Measurements from ENCODE around the gene TMEM120A.

TMEM120A gene

DNA sequence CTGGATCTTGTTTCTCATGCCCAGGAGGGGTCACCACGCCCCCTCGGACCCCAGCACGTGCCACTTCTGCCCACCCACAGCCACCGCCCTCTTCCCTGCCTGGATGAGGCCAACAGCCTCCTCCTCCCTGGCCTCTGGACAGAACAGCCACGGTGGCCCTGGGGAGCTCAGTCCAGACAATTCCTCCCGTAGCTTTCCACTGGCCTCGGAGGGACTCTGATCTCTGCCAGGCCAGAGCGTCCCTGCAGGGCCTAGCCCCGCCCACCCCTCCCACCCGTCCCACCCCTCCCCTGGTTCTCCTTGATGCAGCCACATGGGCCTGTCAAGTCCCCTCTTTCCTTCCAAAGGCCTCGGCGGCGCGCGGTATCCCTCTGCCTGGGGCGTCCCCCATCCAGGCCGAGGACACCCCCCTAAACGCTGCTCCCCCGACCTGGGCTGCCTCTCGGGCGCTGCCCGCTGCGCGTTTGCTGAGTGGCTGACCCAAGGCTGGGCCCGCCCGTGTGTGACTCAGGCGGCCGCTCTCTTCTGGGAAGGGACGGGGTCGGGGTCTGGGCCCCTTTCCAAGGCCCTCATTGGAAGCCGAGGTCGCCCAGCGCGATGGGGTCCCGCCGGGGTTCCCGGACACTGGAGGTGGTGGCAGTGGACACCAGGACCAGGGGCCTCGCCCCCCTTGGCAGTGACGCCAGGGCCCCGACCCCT is 557 bp downstream of the TMEM120A start:
- peak; percentile 15 for DNase-seq

DNA sequence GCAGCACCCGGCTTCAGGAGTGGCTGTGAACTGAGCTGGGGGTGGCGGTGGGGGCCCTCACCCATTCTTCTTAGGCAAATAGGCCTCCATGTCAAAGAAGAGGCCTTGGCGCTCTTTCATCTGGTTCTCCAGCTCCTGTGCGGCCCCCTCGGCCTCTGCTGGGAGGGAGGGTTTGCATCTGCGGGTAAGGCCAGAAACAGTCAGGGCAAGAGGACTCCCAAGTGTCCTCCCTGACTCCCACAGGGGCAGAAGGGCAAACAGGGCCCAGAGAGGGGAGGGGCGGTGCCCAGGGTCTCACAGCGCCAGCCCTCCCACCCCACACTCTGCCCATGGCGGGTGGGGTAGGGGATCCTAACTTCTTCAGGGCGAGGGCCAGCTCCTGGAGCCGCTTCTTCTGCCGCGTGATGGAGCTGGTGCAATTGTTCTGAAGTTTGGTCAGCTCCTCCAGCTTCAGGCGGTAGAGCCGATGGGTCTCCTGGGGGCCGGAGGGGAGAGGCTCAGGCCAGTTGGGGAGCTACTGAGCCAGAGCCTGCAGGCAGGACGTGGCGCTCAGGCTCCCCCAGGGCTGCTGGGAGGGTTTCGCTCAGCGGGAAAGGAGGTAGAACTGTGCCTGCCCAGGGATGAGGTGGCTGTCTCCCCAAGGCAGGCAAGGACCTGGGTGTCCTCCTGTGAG is 2.2 kb downstream of the TMEM120A start:
- no peak for DNase-seq

DNA sequence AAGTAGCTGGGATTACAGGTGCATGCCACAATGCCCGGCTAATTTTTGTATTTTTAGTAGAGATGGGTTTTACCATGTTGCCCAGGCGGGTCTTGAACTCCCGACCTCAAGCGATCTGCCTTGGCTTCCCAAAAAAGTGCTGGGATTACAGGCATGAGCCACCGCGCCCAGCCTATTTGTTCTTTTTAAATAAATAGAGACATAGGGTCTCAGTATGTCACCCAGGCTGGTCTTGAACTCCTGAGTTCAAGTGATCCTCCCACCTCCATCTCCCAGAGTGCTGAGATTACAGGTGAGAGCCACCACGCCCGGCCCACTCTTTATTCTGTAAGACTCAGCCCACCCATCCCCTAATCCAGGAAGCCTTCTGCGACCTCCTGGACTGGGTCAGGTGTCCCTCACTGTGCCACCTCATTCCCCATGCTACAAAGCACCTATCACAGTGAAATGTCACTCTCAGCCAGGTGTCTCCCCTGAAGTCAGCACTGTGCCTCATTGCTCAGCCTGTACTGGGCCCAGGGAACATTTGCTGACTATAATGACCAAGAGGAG is 2.8 kb downstream of the TMEM120A start:
- no peak for DNase-seq

DNA sequence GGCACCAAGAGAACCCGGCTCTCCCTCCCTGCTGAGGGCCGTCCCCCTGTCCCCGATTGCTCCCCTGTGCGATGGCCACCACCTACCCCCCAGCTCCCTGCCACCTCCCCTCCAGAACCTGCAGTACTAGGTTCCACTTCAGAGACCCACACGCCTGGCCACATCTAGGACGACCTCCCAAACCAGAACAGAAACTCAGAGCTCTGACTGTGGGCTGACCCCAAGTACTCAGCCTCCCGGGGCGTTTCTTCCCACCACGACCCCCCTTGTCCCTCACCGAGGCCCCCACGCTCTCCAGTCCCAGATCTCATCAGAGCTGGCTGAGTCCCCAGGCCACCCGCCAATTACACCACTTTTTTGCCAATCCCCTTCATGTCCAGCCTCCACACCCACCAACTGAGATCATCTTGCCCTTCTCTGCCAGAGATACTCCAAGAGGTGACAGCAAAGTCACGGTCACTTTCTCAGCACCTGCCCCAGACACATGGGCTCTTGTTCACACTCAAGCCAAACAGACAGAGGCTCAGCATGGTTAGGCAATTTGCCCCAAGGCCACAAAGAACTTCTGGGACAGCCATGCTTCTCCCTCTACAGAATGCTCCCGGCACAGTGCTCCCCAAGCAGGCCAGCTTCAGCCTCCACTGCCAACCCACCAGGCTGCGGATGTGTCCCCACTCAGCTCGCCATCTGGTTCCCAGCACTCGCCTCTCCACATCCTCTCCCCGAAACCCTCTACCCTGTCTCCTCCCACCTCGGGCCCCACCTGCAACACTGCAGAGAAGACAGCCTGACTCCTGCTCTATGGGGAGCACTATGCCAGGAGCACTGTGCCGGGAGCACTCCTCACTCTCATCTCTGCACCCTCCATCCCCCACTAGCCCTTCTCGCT is 4.7 kb downstream of the TMEM120A start:
- DNase-seq: no peak

DNA sequence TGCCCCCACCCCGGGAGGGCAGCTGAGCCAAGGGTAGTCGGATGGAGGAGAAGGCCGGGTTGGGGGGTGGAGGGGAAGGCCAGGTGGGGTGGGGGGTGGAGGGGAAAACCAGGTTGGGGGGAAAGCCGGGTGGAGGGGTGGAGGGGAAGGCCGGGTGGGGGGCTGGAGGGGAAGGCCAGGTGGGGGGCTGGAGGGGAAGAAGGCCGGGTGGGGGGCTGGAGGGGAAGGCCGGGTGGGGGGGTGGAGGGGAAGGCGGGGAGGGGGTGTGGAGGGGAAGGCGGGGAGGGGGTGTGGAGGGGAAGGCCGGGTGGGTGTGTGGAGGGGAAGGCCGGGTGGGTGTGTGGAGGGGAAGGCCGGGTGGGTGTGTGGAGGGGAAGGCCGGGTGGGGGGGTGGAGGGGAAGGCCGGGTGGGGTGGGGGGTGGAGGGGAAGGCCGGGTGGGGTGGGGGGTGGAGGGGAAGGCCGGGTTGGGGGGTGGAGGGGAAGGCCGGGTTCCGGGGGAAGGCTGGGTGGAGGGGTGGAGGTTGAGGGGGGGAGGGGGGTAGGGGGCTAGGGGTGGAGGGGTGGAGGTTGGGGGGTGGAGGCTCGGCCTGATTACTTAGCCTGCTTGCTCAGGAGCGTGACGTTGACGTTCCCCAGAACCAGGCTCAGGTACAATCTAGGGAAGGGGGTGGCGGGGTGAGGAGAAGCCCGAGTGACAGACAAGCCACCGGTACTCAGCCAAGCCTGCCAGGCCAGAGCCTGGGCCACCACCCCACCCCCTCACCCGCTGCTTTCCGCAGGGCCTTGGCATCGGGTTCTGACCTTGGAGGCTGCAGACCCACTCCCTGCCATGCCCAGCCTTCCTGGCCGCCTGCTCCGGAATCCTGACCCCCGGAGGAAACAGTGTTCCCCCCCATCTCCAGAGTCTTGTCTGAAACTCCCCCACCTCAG is 5.6 kb downstream of the TMEM120A start:
- DNase-seq: no peak

DNA sequence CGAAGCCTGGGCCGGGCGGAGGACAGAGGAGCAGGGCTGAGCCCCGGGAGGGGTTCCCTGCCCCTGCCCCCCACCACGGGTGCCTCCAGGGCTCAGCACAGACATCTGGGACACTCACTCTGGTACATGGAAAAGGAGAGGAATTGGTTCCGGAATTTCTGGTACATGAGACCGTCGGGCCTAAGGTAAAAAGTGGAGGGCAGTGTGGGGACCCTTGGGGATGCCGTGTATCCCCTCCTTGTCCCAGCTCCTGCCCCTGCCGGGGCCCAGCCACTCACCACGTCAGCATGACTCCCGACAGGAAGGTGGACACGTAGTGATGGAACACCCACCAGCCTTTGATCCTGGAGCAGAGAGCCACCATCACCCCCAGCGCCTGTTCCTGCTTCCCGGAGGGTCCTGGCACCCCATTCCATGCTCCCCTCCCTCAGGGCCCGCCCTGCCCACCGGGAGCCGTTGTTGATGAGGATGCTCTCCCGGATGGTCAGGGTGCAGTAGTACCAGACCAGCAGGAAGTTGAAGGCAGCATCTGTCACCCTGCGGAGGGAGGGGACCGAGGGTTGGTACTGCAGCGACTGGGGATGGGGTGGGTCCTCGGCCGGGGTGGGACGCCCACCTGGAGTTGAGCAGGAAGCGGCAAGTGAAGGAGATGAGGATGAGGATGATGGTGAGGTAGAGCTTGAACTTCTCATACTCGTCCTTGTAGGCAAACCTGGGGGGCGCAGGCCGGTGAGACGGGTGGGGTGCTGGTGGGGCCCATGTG is 6.4 kb downstream of the TMEM120A start:
- DNase-seq: no peak

DNA sequence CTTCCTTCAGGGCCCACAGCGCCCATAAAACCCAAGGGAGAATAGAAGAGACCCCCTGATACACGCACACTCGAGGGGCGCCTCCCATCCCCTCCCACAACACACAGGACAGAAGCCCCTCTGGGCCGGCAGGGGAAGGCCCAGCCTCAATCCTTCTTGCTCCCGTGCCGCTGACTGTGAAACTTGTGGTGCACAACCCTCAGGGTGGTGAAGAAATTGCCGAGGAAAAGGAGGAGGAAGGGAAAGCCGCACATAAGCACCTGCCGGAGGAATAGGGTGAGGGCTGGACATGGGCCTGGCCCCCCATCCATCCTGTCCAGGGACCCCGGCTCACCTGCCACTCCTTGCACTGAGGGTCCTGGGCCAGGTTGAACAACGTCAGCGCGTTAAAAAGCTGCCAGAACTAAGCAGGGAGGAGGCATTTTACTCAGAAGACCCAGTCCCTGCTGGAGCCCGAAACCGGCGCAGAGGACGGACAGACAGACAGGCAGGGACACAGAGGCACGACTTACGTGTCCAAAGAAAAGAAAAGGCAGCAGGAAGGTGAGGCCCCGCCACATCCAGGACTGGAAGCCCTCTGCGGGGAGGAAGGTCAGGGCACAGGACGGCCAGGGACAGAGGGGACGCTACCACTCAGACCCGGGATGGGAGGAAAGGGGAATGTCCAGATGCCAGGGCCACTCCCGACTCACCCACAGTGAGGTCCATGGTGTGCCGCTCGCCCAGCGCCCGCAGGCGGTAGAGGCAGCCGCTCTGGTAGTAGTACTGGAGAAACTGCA is 7.2 kb downstream of the TMEM120A start:
- DNase-seq: no peak

DNA sequence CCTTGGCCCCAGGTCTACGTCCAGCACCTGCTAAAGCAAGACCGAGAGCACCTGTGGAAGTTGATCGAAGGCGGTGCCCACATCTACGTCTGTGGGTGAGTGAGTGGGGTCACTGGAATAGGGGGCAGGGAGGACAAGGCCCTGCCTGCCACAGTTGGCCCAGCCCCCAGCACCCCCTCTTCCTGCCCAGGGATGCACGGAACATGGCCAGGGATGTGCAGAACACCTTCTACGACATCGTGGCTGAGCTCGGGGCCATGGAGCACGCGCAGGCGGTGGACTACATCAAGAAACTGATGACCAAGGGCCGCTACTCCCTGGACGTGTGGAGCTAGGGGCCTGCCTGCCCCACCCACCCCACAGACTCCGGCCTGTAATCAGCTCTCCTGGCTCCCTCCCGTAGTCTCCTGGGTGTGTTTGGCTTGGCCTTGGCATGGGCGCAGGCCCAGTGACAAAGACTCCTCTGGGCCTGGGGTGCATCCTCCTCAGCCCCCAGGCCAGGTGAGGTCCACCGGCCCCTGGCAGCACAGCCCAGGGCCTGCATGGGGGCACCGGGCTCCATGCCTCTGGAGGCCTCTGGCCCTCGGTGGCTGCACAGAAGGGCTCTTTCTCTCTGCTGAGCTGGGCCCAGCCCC is 8.1 kb downstream of the TMEM120A start:
- no peak for DNase-seq

DNA sequence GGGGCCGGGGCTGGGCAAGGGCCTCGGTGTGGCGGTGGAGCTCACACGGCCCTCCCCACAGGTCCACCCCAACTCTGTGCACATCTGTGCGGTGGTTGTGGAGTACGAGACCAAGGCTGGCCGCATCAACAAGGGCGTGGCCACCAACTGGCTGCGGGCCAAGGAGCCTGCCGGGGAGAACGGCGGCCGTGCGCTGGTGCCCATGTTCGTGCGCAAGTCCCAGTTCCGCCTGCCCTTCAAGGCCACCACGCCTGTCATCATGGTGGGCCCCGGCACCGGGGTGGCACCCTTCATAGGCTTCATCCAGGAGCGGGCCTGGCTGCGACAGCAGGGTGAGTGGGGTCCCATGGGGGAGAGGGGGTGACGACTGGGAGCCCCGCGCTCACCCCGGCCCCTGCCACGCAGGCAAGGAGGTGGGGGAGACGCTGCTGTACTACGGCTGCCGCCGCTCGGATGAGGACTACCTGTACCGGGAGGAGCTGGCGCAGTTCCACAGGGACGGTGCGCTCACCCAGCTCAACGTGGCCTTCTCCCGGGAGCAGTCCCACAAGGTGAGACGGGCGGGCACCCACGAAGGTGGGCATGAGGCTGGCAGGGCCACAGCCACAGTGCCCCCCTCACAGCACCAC is 8.8 kb downstream of the TMEM120A start:
- no peak for DNase-seq

DNA sequence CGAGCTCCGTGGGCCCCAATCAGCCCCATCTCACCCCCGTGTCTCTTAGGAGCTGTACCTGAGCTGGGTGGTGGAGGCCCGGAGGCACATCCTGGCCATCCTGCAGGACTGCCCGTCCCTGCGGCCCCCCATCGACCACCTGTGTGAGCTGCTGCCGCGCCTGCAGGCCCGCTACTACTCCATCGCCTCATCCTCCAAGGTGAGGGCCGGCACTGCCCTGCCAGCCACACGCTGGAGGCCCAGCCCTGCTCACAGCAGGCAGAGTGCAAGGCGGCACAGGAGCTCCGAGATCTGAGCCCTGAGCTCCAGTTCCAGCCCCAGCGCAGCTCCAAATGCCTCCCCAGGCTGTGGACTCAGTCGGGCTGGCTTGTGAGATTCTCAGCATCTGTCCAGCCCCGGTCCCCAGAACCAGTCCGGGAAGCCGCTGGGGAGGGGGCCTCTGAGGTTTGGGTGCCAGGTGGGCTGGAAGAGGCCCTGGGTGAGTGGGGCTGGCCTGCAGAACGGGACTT is 9.3 kb downstream of the TMEM120A start:
- DNase-seq: no peak

DNA sequence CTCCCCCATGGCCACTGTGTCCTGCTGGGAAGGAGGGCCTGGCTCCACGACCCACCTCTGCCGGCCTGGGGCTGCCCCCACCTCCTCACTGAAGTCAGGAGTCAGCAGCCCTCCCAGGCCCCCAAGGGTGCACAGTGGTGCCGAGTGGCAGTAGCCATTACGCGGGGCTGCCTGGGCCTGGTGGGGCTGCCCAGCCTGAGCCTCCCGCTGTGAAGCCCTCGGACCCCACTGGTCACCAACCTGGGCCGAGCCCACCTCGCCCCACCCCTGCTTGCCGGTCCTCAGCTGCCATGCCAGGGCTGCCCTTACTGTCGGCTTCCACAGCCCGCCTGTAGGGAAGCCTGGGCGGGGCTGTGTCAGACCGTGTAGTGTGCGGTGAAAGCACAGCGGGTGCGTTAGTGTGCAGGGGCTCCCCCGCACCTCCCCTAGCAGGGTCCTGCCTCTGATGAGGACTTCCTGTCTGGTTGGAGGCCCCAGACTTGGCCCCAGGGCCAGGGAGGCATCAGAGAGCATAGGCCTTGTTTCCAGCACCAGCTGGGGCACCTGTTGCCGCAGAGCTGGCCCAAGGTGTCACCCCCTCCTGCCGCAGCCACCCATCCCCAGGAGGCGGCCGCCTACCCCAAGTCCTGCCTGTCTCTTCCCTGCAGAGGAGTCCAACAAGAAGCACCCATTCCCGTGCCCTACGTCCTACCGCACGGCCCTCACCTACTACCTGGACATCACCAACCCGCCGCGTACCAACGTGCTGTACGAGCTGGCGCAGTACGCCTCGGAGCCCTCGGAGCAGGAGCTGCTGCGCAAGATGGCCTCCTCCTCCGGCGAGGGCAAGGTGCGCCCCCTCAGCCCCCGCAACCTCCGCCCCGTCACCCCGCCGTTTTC is 10.0 kb downstream of the TMEM120A start:
- no peak for DNase-seq

DNA sequence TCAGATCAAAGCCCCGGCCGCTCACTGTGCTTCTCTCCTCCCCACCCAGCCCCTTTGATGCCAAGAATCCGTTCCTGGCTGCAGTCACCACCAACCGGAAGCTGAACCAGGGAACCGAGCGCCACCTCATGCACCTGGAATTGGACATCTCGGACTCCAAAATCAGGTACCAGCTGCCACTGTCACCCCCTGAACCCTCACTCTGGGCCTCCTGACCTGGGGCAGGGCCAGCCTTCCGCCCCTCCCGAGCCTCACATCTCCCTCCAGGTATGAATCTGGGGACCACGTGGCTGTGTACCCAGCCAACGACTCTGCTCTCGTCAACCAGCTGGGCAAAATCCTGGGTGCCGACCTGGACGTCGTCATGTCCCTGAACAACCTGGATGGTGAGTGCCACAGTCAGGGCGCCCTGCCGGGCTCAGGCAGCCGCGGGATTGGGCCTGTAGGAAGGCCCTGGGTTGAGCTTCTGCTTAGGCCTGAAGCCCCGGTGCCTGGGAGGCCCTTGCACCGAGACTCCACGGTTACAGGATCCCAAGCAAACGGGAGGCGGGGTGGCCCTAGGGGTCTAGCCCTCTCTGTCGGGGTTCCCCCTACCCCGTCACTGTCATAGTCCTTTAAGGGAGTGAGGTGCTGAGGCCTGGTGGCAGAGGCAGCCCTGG is 10.8 kb downstream of the TMEM120A start:
- DNase-seq: no peak

DNA sequence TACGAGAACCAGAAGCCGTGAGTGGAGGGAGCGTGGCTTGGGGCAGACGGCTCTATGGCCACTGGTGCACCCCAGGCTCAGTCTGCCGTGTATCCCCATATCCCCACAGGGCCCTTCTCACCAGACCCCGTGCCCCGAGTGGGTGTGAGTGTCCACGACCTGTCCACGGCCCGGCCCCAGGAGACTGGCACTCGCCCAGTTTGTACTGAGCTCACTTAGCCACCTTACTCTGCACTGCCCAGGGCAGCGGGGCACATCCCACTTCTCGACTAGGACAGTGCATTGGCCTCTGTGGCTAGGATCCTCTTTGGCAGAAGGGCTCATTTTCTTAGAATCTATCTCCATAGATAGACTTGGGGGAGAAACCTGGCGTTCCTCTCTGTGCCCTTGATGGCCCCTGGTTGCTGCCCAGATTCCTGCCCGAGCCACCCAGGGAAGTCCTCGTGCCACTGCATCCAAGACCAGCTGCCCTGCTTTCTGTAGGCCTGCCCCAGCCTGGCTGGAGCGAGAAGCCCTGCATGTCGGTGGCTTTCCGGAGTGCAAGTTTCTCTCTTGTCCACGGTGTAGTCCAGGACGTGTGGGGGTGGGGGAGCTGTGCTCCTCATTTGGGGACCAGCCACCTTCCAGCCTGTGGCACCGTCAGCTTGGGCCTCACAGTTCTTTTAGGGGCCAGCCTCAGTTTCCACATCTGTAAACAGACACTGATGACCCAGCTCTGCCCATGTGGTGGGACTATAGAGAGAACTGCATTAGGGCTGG is 11.9 kb downstream of the TMEM120A start:
- DNase-seq: no peak

DNA sequence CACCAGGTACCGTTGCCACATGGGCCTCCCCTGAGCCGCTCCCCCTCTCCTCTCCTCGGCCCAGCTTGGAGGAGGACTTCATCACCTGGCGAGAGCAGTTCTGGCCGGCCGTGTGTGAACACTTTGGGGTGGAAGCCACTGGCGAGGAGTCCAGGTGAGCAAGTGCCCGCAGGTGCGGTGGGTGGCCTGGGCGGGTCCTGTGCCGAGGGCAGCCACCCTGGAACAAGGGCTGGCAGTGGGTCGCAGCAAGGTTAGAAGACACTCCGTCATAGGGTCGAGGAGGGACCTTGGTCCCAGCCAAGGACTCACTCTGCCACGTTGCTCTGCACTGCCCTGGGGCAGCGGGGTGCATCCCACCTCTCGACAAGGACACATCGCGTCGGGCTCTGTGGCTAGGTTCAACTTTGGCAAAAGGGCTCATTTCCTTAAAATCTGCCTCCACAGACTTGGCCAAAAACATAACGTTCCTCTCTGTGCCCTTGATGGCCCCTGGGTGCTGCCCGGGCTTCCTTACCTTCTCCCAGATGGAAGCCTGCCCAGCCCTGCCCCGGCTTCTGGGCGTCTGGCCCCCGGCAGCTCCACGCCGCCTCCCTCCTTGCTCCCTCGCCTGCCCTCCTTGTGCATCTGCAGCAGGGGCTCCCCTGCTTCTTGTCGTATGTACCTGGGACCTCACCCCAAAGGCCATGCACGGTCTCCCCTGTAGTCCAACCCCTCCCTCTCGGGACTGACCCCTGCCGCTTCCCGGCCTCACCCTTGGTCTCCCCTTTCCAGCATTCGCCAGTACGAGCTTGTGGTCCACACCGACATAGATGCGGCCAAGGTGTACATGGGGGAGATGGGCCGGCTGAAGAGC is 12.7 kb downstream of the TMEM120A start:
- DNase-seq: no peak

DNA sequence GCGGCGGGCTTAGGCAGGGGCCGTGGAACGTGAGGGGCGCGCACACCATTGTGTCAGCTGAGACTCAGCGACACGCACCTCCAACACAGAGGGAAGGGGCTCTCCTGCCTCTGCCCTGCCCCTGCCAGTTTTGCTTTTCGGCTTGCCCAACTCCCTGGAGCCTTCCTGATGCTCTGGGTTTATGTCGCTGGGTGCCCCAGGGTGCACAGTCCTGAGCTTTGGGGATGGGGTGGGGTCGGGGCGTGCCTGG is 13.3 kb downstream of the TMEM120A start:
- no peak for DNase-seq

DNA sequence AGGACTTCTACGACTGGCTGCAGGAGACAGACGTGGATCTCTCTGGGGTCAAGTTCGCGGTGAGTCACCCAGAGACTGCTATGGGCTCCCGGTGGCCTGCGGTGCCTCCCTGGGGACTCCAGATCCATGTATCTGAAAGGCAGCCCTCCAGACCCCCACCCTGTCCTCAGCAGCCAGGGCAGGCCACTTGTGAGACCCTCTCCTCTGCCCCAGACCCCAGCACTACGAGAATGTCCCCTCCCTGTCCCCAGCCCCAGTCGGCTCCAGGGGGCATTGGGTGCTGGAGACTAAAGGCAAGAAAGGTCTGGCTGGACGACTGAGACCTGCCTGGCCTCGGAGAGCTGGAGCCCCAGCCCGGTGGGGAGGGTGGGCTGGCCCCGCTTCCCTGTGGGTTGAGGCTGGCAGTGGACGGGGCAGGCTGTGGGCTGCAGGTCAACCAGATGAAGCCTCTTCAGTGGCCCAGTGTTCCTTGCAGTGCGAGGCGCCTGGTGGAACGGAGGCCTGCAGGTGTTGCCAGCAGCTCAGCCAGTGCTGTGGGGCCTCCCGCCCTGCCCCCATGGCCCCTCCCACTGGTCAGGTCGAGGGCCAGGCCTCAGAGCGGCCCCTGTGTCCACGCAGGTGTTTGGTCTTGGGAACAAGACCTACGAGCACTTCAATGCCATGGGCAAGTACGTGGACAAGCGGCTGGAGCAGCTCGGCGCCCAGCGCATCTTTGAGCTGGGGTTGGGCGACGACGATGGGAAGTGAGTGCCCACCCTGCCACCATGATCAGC is 13.8 kb downstream of the TMEM120A start:
- no peak for DNase-seq

Measured in CD4-positive, alpha-beta T cell treated with Interleukin-10 for 1 hour (primary cell).